Endodermal cell (in vitro differentiated cells): ENCODE measurements around the gene ZC3H4. TPM values are rescaled to one million over a fixed set of nuclear protein-coding genes. Genes with fewer than 3 reads are reported as not detected.

Experiments used
- DNase-seq: peaks from one replicate; pipeline ENCODE4 v3.0.0-alpha.2; 2017
- H3K27ac ChIP-seq: 2 replicates; pipeline ENCODE4 v1.5.1; 2013; ENCODE audit warnings: mild to moderate bottlenecking, low read depth, low read length, moderate library complexity
- H3K27me3 ChIP-seq: 2 replicates; pipeline ENCODE4 v1.6.1; 2013; ENCODE audit warnings: mild to moderate bottlenecking, low read length, moderate library complexity; ENCODE audit not compliant: insufficient read depth, control insufficient read depth, poor library complexity, severe bottlenecking
- H3K36me3 ChIP-seq: 2 replicates; pipeline ENCODE4 v1.7.0; 2013; ENCODE audit warnings: mild to moderate bottlenecking, low read length, moderate library complexity; ENCODE audit not compliant: control insufficient read depth, insufficient read depth
- H3K4me1 ChIP-seq: one replicate; pipeline ENCODE4 v1.7.0; 2013; ENCODE audit warnings: low read length; ENCODE audit not compliant: control insufficient read depth, insufficient read depth
- H3K4me3 ChIP-seq: 2 replicates; pipeline ENCODE4 v1.5.1; 2013; ENCODE audit warnings: mild to moderate bottlenecking, low read length, moderate library complexity
- H3K9ac ChIP-seq: 2 replicates; pipeline ENCODE4 v1.6.1; 2013; ENCODE audit warnings: mild to moderate bottlenecking, low read length, moderate library complexity; ENCODE audit not compliant: poor library complexity, severe bottlenecking; ENCODE audit errors: extremely low read depth
- H3K9me3 ChIP-seq: 2 replicates; pipeline ENCODE4 v1.6.1; 2013; ENCODE audit warnings: mild to moderate bottlenecking, low read length, moderate library complexity; ENCODE audit not compliant: control insufficient read depth
- H3K27ac Mint-ChIP-seq: 2 replicates; pipeline ENCODE4 v1.8.0; 2020; ENCODE audit warnings: mixed read lengths
- H3K27me3 Mint-ChIP-seq: 2 replicates; pipeline ENCODE4 v1.8.0; 2021; ENCODE audit warnings: mild to moderate bottlenecking, mixed read lengths; ENCODE audit not compliant: insufficient read depth
- H3K36me3 Mint-ChIP-seq: 2 replicates; pipeline ENCODE4 v1.8.0; 2020; ENCODE audit warnings: low read depth, mixed read lengths
- H3K4me1 Mint-ChIP-seq: 2 replicates; pipeline ENCODE4 v1.8.0; 2020; ENCODE audit warnings: mixed read lengths
- H3K4me3 Mint-ChIP-seq: 2 replicates; pipeline ENCODE4 v1.8.0; 2020; ENCODE audit warnings: mild to moderate bottlenecking, moderate library complexity, mixed read lengths
- H3K9me3 Mint-ChIP-seq: 2 replicates; pipeline ENCODE4 v1.8.0; 2020; ENCODE audit warnings: mild to moderate bottlenecking, mixed read lengths
- WGBS, 2 experiments: methylation state at CpG; one replicate each; pipeline versions ENCODE4 v1.1.5 to v1.1.7; 2013; ENCODE audit warnings: missing lambda C conversion rate in 2 of 2, mixed read lengths in 1 of 2; ENCODE audit not compliant: insufficient coverage in 1 of 2, insufficient read length in 1 of 2; 5-methylcytosine and 5-hydroxymethylcytosine counted together
- total RNA-seq, 2 donors: library from RNA; stranded (reverse); fragmentation: NEBNext Ultra II Directional in 1 of 2; extraction: Animal tissue kit (Norgen Biotek cat#: 25700) in 1 of 2; gene quantifications; 2 replicates in 1 of 2; 3 replicates in 1 of 2; pipeline ENCODE4 v1.2.1, GENCODE V29; 2021
- TF ChIP-seq, protein P1 (sequence below): fragments of 200-600 bp; sonication (generic); conservative IDR thresholded peaks from 2 replicates; pipeline ENCODE4 v1.5.0; 2021; ENCODE audit warnings: antibody characterized with exemption, mild to moderate bottlenecking

The ZC3H4 gene
- total RNA-seq, 2 donors from 2014 or later, result 64.9 to 82.5 TPM

DNA sequence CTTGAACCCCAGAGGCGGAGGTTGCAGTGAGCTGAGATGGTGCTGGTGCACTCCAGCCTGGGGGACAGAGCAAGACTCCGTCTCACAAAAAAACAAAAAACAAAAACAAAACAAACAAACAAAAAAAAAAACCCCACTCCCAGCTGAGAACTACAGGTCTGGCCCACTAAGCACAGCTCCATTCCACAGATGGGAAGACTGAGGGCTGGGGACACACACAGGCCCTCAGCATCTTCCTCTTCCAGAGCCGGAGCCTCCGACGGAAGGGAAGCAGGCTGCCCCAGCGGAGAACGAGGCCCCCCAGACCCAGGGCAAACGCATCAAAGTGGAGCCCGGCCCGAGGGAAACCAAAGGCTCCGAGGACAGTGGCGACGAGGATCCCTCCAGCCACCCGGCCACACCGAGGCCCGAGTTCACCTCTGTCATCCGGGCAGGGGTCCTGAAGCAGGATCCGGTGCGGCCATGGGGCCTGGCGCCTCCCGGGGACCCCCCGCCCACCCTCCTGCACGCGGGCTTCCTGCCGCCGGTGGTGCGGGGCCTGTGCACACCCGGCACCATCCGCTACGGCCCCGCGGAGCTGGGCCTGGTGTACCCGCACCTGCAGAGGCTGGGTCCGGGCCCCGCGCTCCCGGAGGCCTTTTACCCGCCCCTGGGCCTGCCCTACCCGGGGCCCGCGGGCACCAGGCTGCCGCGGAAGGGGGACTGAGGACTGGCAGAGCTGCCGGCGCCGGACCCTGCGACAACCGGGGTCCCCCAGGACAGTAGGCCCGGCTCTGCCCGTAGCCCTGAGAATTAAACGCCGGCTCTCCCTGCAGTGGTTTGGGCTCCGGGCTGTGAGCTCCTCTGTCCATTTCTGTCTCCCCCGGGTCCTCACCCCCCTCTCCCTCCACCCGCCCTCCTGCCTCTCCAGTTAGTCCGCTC is 68.4 kb downstream of the ZC3H4 start:
- no peak overlapping the region for H3K4me3 ChIP-seq
- no peaks in the 10 kb centered on the region for H3K4me1 ChIP-seq
- no peaks in the 10 kb centered on the region for H3K36me3 ChIP-seq
- Mint-ChIP-seq H3K4me3 (no peak overlapping the region), H3K27ac (no peak overlapping the region), H3K4me1 (peaks cover 13% of the 10 kb centered on the region), H3K36me3 (peaks cover 6% of the 10 kb centered on the region), H3K27me3 (no peaks in the 10 kb centered on the region), H3K9me3 (no peaks in the 10 kb centered on the region)
- no peak overlapping the region for H3K27ac ChIP-seq
- TF ChIP-seq, protein P1, sequence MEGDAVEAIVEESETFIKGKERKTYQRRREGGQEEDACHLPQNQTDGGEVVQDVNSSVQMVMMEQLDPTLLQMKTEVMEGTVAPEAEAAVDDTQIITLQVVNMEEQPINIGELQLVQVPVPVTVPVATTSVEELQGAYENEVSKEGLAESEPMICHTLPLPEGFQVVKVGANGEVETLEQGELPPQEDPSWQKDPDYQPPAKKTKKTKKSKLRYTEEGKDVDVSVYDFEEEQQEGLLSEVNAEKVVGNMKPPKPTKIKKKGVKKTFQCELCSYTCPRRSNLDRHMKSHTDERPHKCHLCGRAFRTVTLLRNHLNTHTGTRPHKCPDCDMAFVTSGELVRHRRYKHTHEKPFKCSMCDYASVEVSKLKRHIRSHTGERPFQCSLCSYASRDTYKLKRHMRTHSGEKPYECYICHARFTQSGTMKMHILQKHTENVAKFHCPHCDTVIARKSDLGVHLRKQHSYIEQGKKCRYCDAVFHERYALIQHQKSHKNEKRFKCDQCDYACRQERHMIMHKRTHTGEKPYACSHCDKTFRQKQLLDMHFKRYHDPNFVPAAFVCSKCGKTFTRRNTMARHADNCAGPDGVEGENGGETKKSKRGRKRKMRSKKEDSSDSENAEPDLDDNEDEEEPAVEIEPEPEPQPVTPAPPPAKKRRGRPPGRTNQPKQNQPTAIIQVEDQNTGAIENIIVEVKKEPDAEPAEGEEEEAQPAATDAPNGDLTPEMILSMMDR, result no peak
- no peaks in the 10 kb centered on the region for H3K27me3 ChIP-seq
- H3K9ac ChIP-seq, result no peak overlapping the region
- DNase-seq, result peak; percentile 43
- no peaks in the 10 kb centered on the region for H3K9me3 ChIP-seq
- WGBS, 2 experiments, result 94 to 97% methylated on average over 36 to 56 of the region's 56 CpGs

DNA sequence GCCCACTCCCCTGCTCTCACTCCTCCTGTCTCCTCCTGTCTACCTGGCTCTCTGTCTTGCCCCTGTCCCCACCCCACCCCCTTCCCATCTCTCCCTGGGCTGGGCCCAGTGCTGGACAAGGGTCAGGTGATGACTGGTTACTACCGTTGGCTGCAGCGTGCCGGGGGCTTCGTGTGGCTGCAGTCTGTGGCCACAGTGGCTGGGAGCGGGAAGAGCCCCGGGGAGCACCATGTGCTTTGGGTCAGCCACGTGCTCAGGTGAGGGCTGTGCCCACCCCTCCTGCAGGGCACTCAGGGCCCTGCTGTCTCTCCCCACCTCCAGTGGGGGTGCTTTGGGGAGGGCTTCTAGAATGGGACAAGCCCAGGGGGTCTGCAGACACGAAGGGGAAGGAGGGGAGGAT is 72.7 kb downstream of the ZC3H4 start:
- no peaks in the 10 kb centered on the region for H3K36me3 ChIP-seq
- H3K27ac ChIP-seq, result no peak overlapping the region
- Mint-ChIP-seq H3K27me3 (no peaks in the 10 kb centered on the region), H3K4me1 (peaks cover 5% of the 10 kb centered on the region), H3K9me3 (no peaks in the 10 kb centered on the region), H3K4me3 (no peak overlapping the region), H3K27ac (no peak overlapping the region), H3K36me3 (peaks cover 3% of the 10 kb centered on the region)
- no peaks in the 10 kb centered on the region for H3K27me3 ChIP-seq
- 91 to 92% methylated on average over 4 to 8 of the region's 8 CpGs for WGBS, 2 experiments
- no peaks in the 10 kb centered on the region for H3K4me1 ChIP-seq
- H3K9ac ChIP-seq, result no peak overlapping the region
- peak; percentile 32 for DNase-seq
- no peaks in the 10 kb centered on the region for H3K9me3 ChIP-seq
- TF ChIP-seq, protein P1, result no peak
- H3K4me3 ChIP-seq, result no peak overlapping the region

DNA sequence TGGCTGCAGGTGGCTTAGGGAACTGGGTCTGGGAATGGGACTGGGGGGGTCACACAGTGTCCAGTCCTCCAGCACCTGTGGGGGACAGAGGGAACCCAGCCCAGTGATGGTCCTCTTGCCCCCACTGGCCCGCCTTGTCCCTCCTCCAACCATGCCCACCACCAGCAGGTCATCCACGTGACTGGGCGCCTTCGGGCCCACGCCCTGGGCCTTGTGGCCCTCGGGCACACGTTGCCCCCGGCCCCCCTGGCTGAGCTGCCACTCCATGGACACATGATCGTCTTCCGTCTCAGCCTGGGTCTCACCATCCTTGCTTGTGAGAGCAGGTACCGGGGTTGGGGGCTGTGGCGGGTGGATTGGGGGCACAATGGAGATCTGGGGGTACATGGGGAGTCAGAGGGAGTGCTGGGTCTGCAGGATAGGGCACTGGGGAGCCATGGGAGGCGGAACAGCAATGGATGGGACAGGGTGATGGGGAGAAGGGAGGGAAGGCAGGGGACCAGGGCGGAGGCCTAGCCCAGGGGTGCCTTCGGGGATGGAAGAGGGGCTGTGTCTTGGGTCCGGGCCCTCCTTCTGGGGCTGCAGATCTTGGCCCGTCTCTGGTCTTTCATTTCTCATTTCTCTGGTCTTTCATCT is 74.2 kb downstream of the ZC3H4 start:
- Histone ChIP-seq H3K27ac (no peak overlapping the region), H3K27me3 (no peaks in the 10 kb centered on the region), H3K9ac (no peak overlapping the region), H3K4me1 (no peaks in the 10 kb centered on the region), H3K4me3 (no peak overlapping the region), H3K36me3 (no peaks in the 10 kb centered on the region), H3K9me3 (no peaks in the 10 kb centered on the region)
- Mint-ChIP-seq H3K27ac (no peak overlapping the region), H3K9me3 (no peaks in the 10 kb centered on the region), H3K27me3 (no peaks in the 10 kb centered on the region), H3K4me1 (peaks cover 9% of the 10 kb centered on the region), H3K4me3 (no peak overlapping the region), H3K36me3 (peaks cover 3% of the 10 kb centered on the region)
- TF ChIP-seq, protein P1, result no peak
- peak; percentile 19 for DNase-seq
- 94 to 98% methylated on average over 8 to 17 of the region's 17 CpGs for WGBS, 2 experiments
